CD4-positive, alpha-beta T cell treated with Interleukin-17A for 4 hours (primary cell): ENCODE results near the gene TKFC.

Source experiments
- DNase-seq: peaks from one replicate; pipeline ENCODE4 v3.0.0-alpha.2; 2020; ENCODE audit warnings: mixed read lengths

Gene TKFC

GRCh38 chr11:61345954-61346843 lies 13.2 kb downstream of the TKFC start:
- DNase-seq = no peak

DNA sequence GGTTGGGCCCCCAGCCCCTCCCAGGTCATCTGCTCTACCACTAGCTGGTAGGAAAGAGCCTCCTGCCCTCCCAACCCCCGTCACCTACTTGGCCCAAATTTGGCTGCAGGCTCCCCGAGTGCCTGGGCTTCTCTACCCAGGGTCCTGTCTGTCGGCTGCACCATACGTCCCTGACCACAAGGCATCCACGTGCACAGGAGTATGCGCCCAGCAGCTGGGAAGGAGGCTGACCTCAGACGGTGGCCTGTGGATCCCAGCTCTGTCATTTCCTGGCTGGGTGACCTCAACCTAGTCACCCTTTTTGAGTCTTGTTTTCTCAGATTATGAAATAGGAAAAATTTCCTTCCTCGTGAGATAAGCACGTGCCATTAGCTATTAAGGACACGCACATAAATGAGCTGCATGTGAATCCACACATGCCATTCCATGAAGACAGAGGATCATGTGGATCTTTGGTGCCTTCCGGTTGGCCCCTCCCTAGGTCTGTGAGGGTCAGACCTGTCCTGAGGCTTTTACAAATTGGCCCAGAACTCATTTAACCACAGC lies 15.0 kb downstream of the TKFC start:
- no peak for DNase-seq

DNA sequence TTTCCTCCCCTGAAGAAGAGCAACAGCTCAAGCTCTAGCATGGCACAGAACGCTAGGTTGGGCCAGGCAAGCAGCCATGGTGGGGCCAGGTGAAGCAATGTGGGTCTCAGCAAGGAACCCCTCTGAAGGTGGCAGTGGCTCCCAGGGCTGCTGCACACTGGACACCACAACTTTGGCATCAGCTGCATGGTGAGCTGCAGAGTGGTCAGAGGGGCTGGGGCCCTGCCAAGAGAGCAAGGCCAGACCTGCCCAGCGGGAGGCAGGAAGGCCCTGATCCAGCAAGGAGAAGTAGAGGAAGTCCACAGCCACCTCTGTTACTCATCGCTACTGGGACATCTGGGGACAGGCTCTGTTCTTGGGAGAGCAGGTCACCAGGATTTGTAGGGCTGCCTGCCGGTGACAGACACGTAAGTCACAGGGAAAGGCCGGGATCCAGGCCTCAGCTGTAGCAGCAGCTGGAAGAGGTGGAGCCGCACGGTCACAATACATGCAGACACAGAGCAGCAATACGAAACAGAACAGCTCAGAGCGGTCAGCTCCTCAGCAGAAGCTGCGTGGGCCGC lies 16.2 kb downstream of the TKFC start:
- no peak for DNase-seq

DNA sequence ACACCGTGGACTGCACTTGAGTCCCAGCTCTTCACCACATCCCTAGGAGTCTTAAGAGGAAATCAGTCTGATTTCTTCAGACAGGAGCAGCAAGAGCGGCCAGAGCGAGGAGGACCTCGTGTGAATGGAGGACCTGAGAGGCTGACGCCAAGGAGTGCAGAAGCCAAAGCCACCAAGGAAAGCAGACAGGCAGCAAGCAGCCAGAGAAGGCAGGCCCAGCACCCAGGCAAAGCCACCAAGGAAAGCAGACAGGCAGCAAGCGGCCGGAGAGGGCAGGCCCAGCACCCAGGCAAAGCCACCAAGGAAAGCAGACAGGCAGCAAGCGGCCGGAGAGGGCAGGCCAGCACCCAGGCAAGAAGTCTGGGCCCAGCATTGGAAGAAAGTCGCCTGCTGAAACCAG lies 16.9 kb downstream of the TKFC start:
- DNase-seq = no peak

- no peak for DNase-seq
These were observed 17.3 kb downstream of the TKFC start for GRCh38 chr11:61350336-61350735.

- no peak for DNase-seq
These were observed 17.8 kb downstream of the TKFC start for GRCh38 chr11:61350803-61351202.

- DNase-seq = no peak
These were observed 19.0 kb downstream of the TKFC start for GRCh38 chr11:61352038-61352437.

DNA sequence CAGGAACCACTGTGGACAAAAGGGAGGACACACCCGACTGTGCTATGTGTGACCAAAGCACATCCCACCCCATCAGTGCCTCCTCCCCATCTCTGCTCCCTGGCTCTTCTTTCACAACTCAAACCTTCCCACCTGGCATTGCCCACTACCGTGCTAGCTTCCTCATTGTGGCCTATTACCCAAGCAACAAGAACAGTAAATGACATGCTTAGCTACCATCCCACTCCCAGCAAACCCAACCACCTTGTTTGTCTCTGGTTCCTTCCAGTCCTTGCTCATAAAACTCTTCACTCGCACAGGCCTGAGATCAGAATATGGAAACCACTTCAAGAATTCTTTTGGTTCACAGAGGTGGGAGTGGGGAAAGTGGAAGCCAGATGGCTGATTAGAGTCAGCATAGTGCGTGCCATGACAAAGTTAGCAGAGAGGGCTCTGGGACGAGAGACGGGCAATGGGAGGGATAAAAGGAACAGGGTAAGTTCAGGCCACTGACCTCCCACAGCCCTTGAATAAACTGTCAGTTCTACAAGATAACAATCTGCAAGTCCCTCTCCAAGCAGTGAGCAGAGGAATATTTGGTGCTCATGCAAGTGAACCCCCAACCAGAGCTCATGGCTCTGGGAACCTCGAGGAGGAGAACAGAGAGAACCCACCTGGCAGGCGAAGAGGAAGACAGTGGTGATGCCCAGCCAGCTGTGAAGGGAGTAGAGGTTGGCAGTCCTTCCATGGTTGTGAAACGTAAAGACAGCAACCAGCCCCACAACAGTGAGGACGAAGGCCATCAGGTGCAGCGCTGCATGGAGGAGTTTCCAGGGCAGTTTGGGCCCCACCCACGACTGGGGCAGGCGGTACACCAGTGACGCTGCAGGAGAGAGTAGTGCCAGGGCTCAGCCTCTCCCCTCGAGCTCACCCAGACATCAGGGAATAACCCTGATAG lies 20.4 kb downstream of the TKFC start:
- no peak for DNase-seq

DNA sequence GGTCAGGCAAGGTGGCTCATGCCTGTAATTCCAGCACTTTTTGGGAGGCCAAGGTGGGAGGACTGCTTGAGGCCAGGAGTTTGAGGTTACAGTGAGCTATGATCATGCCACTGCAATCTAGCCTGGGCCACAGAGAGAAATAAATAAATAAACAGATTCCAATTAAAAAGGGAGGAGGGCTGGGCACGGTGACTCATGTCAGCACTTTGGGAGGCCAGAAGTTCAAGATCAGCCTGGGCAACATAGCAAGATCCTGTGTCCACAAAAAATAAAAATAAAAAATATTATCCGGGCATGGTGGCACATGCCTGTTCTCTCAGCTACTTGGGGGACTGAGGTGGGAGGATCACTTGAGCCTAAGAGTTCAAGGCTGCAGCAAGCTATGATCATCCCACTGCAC lies 21.2 kb downstream of the TKFC start:
- no peak for DNase-seq

DNA sequence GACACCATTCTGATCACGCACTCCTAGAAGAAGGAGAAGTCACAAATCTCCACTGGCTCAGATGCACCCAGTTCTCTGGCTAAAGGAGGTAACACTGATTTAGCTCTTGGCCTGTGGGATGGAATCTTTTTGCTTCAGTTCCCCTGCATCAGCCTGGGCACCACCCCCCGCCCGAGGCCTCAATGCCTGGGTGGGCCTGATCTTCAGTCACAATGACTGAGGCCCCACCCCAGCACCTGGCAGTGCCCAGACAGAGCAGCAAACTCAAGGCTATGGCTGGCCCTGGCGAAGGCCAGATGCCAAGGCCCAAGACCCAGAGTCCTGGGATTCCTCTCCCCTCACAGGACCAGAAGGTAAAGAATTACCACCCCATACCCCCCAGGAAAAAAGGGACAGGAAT lies 23.7 kb downstream of the TKFC start:
- no peak for DNase-seq

DNA sequence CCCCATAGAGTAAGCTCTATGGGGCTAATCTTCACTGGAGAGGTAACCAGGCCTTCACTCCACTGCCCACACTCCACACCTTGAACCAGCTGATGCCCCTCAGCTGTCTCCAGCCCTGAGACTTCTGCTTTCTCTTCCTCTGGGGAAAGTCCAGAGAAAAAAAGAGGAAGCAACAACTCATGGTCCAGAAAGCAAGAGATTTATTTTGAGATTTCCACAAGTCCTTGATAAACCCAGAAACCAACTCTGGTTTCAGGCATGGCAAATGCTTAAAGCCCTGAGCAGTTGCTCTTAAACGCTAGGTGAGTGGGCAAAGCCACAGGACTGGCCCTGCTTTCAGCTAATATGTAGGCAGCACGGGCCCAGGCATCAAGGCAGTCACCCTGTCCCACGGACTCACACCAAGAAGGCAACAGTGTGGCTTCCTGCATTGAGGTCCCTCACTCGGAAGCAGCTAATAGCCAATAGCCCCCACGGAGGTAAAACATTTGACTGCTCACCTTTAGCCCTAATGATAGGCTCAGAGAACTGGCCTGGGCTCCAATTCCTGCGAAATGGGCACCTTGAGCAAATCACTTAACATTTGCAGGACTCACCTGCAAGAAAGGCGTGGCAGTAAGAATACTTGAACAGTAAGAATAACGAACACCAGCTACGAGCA lies 24.3 kb downstream of the TKFC start:
- no peak for DNase-seq

- DNase-seq = no peak
These were observed 24.8 kb downstream of the TKFC start for GRCh38 chr11:61357894-61358239.

DNA sequence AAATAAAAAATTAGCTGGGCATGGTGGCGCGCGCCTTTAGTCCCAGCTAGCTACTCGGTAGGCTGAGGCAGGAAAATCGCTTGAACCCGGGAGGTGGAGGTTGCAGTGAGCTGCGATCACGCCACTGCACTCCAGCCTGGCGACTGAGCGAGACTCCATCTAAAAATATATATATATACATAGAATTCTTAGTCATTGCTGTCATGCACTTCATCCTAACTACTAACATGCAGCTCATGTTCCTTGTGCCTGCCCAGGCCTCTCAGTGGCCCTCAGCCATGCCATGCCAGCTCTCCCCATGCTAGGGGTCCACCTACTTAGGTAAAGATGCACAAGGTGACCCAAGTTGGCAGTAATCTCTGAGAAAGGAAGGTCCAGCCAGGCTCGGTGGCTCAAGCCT lies 25.5 kb downstream of the TKFC start:
- no peak for DNase-seq

DNA sequence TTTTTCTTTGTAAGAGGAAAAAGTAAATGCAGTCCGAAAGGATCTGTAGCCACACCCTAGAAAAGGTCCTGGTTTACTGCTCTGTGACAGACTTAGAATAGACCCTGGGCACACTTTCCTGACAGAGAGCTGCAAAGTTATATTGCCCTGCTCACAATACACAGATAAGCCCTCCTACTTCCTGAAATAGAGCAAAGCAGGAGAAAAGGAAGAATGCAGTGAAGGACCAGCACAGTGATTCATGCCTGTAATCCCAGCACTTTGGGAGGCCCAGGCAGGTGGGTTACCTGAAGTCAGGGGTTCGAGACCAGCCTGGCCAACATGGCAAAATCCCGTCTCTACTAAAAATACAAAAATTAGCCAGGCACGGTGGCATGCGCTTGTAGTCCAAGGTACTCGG lies 26.5 kb downstream of the TKFC start:
- no peak for DNase-seq

GRCh38 chr11:61361237-61361740 lies 28.3 kb downstream of the TKFC start:
- no peak for DNase-seq

GRCh38 chr11:61361741-61362541 lies 28.9 kb downstream of the TKFC start, which contains the start of the genes CYB561A3 and TMEM138:
TSS of gene CYB561A3 (minus strand) at chr11:61361882. CDS start at chr11:61356713, 5,169 bp downstream.
TSS of gene TMEM138 (plus strand) at chr11:61362374. CDS start at chr11:61364391, 2,017 bp downstream.
- peak; percentile 89 for DNase-seq

DNA sequence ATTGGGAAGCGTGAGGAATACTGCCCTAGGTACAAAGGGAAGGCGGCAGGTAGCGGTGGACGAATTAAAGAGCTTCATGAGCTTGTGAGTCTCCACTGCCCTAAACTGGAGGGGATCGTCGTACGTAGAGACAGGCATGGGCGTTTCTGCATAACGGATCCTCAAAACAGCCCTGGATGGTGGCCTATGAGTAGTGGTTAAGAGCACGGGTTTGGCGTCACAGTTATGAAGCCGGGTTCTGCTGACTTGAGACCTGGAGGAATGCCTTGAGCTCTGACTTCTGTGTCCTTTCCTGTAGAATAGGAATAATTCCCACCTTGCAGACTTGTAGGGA lies 29.5 kb downstream of the TKFC start:
- no peak for DNase-seq

DNA sequence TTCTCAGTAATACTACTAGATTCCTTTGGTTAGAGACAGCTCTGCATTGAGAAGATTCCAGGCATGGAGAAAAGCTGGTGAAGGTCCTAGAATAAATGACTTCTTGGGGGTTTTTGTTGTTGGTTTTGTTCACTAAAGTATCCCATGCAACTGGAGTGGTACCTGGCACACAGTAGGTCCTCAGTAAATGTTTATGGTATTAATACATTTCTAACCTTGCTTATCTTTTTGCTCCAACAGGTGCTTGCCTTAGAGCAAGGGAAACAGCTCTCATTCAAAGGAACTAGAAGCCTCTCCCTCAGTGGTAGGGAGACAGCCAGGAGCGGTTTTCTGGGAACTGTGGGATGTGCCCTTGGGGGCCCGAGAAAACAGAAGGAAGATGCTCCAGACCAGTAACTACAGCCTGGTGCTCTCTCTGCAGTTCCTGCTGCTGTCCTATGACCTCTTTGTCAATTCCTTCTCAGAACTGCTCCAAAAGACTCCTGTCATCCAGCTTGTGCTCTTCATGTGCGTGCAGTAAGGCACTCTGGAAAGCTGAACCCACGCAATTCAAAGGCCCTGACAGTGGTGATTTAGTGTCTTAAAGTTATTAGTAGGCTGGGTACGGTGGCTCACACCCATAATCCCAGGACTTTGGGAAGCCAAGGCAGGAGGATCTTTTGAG lies 31.1 kb downstream of the TKFC start:
- no peak for DNase-seq

- no peak for DNase-seq
These were observed 34.4 kb downstream of the TKFC start for GRCh38 chr11:61367406-61367805.

DNA sequence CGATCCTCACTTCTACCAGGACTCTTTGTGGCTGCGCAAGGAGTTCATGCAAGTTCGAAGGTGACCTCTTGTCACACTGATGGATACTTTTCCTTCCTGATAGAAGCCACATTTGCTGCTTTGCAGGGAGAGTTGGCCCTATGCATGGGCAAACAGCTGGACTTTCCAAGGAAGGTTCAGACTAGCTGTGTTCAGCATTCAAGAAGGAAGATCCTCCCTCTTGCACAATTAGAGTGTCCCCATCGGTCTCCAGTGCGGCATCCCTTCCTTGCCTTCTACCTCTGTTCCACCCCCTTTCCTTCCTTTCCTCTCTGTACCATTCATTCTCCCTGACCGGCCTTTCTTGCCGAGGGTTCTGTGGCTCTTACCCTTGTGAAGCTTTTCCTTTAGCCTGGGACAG lies 35.6 kb downstream of the TKFC start:
- DNase-seq = no peak
